ENCODE results near the gene VSTM2B.

Gene VSTM2B

GRCh38 chr19:29504454-29504853 lies 21.3 kb upstream of the VSTM2B start:
- TF ChIP-seq CTCF (IDR thresholded peaks at IDR 0.05; ENCODE audit: low read length) (no peak), EZH2 (IDR thresholded peaks at IDR 0.05; ENCODE audit: borderline replicate concordance, low read length) (no peak)
- 0 out of 2 replicates have a peak, but pooled peaks cover 5% of the 10 kb centered on the region for H3K27me3 ChIP-seq (ENCODE audit: insufficient read depth, low read length)
- H3K9me2 ChIP-seq (ENCODE audit: low read depth, low read length) = no peaks in the 10 kb centered on the region
- H3K4me2 ChIP-seq (ENCODE audit: low read length) = no peak overlapping the region
- H3K4me3 ChIP-seq (ENCODE audit: low read depth, low read length, poor library complexity, severe bottlenecking) = no peak overlapping the region
- H2AFZ ChIP-seq (ENCODE audit: low read length) = no peak overlapping the region
- H3K9ac ChIP-seq (ENCODE audit: low read length) = no peak overlapping the region
- H3K9me3 ChIP-seq (ENCODE audit: low read length) = no peaks in the 10 kb centered on the region
- no peaks in the 10 kb centered on the region for H3K4me1 ChIP-seq (ENCODE audit: insufficient read depth, low read length, severe bottlenecking)
- no peaks in the 10 kb centered on the region for H3K36me3 ChIP-seq (ENCODE audit: insufficient read depth, low read length)
- no peaks in the 10 kb centered on the region for H4K20me1 ChIP-seq (ENCODE audit: insufficient read depth, low read length)
- H3K27ac ChIP-seq (ENCODE audit: low read depth, low read length, poor library complexity, severe bottlenecking) = no peak overlapping the region
- no peaks in the 10 kb centered on the region for H3F3A ChIP-seq (ENCODE audit: insufficient read depth, low read length)
- no peaks in the 10 kb centered on the region for H3K79me2 ChIP-seq (ENCODE audit: insufficient read depth, low read length)

- Histone ChIP-seq H4K20me1 (ENCODE audit: insufficient read depth, low read length) (no peaks in the 10 kb centered on the region), H3K79me2 (ENCODE audit: insufficient read depth, low read length) (no peaks in the 10 kb centered on the region), H3K9ac (ENCODE audit: low read length) (no peak overlapping the region)
These were observed 20.5 kb upstream of the VSTM2B start for GRCh38 chr19:29505097-29505824.

GRCh38 chr19:29506619-29506911 lies 19.2 kb upstream of the VSTM2B start:
- Histone ChIP-seq H2AFZ (ENCODE audit: low read length) (no peak overlapping the region), H3K9ac (ENCODE audit: low read length) (no peak overlapping the region)
- TF ChIP-seq CTCF (IDR thresholded peaks at IDR 0.05; ENCODE audit: low read length) (no peak), EZH2 (IDR thresholded peaks at IDR 0.05; ENCODE audit: borderline replicate concordance, low read length) (no peak)

More at GRCh38 chr19:29505097-29505824, 20.5 kb upstream of the VSTM2B start:
- H3K27ac ChIP-seq (ENCODE audit: low read depth, low read length, poor library complexity, severe bottlenecking) = no peak overlapping the region
- H2AFZ ChIP-seq (ENCODE audit: low read length) = no peak overlapping the region
- H3K36me3 ChIP-seq (ENCODE audit: insufficient read depth, low read length) = no peaks in the 10 kb centered on the region
- TF ChIP-seq CTCF (IDR thresholded peaks at IDR 0.05; ENCODE audit: low read length) (no peak), EZH2 (IDR thresholded peaks at IDR 0.05; ENCODE audit: borderline replicate concordance, low read length) (no peak)
- H3K4me2 ChIP-seq (ENCODE audit: low read length) = no peak overlapping the region
- 0 out of 2 replicates have a peak, but pooled peaks cover 5% of the 10 kb centered on the region for H3K27me3 ChIP-seq (ENCODE audit: insufficient read depth, low read length)
- H3K9me2 ChIP-seq (ENCODE audit: low read depth, low read length) = no peaks in the 10 kb centered on the region
- no peaks in the 10 kb centered on the region for H3K9me3 ChIP-seq (ENCODE audit: low read length)
- no peaks in the 10 kb centered on the region for H3K4me1 ChIP-seq (ENCODE audit: insufficient read depth, low read length, severe bottlenecking)
- H3K4me3 ChIP-seq (ENCODE audit: low read depth, low read length, poor library complexity, severe bottlenecking) = no peak overlapping the region
- no peaks in the 10 kb centered on the region for H3F3A ChIP-seq (ENCODE audit: insufficient read depth, low read length)

More at GRCh38 chr19:29506619-29506911, 19.2 kb upstream of the VSTM2B start:
- Histone ChIP-seq H3K9me2 (ENCODE audit: low read depth, low read length) (no peaks in the 10 kb centered on the region), H3K9me3 (ENCODE audit: low read length) (no peaks in the 10 kb centered on the region), H3K27ac (ENCODE audit: low read depth, low read length, poor library complexity, severe bottlenecking) (no peak overlapping the region), H3K4me3 (ENCODE audit: low read depth, low read length, poor library complexity, severe bottlenecking) (no peak overlapping the region), H3K79me2 (ENCODE audit: insufficient read depth, low read length) (no peaks in the 10 kb centered on the region), H3K4me1 (ENCODE audit: insufficient read depth, low read length, severe bottlenecking) (no peaks in the 10 kb centered on the region), H3K27me3 (ENCODE audit: insufficient read depth, low read length) (0 out of 2 replicates have a peak, but pooled peaks cover 5% of the 10 kb centered on the region), H3K4me2 (ENCODE audit: low read length) (no peak overlapping the region), H3K36me3 (ENCODE audit: insufficient read depth, low read length) (no peaks in the 10 kb centered on the region), H3F3A (ENCODE audit: insufficient read depth, low read length) (no peaks in the 10 kb centered on the region), H4K20me1 (ENCODE audit: insufficient read depth, low read length) (no peaks in the 10 kb centered on the region)

All from OCI-LY1 (cell line).